Measurements from ENCODE around the gene ZCCHC14.

The ZCCHC14 gene

GRCh38 chr16:87492721-87493607, at the start of gene ZCCHC14:
Gene ZCCHC14 (minus strand): TSS chr16:87493024. CDS start chr16:87492238, 786 bp downstream.
- in situ Hi-C loops (cut with MboI; ENCODE audit: low sequenced_read_pairs) = no loop called here

DNA sequence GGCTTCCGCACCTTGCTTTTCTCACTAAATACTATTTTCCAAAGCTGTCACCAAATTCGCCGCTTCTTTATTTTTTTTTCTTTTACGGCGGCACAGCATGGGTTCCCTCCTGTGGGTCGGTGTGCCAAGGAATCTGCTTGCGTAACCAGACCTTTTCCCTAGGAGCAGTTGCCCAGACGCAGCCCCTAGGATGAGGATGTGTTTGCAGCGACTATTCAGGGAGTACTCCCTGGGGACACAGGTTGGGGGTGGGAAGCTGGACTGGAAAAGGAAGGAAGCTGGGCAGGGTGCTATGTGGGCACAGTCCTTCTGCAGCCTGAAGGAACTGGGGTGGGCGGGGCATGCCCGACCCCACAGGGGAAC, 49.0 kb upstream of the ZCCHC14 start:
- in situ Hi-C loops (cut with MboI; ENCODE audit: low sequenced_read_pairs) = no loop called here

DNA sequence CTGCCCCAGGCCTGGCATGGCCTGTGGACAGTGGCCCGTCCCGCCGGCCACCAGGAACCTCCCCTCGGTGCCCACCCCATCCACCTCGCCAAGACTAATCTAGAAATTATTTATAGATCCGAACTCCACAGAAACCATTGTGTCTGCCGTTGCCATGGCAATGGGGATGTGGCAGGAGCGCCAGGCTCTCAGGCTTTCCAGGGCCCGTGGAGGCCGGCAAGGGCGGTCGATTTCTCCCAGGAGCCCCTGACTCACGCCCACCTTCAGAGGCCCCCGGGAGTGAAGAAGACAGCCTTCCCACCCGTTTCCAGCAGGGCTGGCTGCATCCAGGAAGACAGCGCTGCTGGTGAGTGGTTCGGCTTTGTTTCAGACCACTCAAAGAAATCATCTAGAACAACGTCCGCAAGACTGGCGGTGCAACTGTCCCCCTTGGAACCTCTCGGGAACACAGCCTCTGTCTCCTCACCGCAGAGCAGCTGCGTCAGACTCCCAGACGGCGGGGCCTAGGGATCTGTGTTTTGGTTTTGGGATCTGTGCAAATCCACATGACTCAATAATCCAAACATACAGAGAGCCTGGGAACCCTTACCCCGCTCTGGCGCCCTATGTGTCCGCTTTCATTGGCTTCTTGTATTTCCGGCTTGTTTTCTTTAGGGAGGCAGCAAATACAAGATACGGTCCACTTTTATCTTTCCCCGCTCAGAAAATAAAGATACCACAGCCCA, 48.5 kb upstream of the ZCCHC14 start:
- in situ Hi-C loops (cut with MboI; ENCODE audit: low sequenced_read_pairs) = no loop called here

- in situ Hi-C loops (cut with MboI; ENCODE audit: low sequenced_read_pairs) = no loop called here
Observed at GRCh38 chr16:87540897-87541146, 48.0 kb upstream of the ZCCHC14 start.

- in situ Hi-C loops (cut with MboI; ENCODE audit: low sequenced_read_pairs) = no loop called here
Observed at GRCh38 chr16:87540072-87540896, 47.5 kb upstream of the ZCCHC14 start.

DNA sequence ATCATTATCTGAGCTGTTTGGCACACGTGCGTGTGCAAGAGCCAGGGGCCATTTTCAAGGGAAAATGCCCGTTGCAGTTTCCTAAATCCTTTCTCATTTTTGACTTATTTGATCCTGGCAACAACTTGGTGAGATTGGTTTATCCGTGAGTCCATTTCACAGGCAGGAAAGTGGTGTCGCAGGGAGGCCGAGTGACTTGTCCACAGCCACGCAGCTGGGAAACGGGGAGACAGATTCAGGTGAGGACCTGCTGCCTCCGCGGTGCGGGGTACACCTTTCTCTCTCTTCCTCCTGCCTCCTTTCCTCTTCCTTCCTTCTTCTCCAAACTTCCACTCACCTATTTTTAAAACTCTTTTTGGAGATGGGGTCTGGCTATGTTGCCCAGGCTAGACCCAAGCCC, 46.3 kb upstream of the ZCCHC14 start:
- in situ Hi-C loops (cut with MboI; ENCODE audit: low sequenced_read_pairs) = no loop called here

- in situ Hi-C loops (cut with MboI; ENCODE audit: low sequenced_read_pairs) = no loop called here
Observed at GRCh38 chr16:87538594-87538993, 45.8 kb upstream of the ZCCHC14 start.

DNA sequence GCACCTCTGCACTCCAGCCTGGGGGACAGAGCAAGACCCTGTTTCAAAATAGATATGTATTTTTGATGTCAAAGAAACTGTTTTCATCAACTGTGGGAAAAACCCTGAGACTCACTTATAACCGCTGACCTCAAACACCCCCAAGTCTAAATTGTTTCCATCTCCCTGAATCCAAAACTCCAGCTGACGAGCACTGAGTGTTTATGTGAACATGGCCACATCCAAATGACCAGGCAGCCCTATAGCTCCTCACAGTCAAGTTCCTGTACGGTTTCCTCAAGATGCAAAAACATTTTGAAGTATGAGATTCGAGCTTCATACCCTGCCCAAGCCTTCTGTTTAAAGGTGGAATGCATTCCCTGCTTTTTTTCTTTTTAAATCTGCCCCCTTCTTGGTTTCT, 45.3 kb upstream of the ZCCHC14 start:
- in situ Hi-C loops (cut with MboI; ENCODE audit: low sequenced_read_pairs) = no loop called here

GRCh38 chr16:87536795-87537142, 43.9 kb upstream of the ZCCHC14 start:
- in situ Hi-C loops (cut with MboI; ENCODE audit: low sequenced_read_pairs) = no loop called here

- in situ Hi-C loops (cut with MboI; ENCODE audit: low sequenced_read_pairs) = no loop called here
Observed at GRCh38 chr16:87535855-87536794, 43.3 kb upstream of the ZCCHC14 start.

DNA sequence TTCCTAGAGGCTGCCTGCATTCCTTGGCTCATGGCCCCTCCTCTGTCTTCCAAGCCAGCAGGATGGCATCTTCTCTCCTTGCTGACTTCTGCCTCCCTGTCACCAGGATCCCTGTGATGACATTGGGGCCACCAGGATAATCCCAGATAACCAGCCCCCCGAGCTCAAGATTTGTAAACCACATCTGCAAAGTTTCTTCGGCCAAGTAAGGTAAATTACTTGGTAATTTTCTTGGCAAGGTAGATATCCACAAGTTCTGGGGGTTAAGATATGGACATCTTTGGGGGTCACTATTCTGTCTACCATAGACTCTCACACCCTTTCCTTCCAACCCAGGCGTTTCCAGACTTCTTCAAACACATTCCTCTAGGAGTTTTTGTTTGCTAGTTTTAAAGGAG, 42.6 kb upstream of the ZCCHC14 start:
- in situ Hi-C loops (cut with MboI; ENCODE audit: low sequenced_read_pairs) = no loop called here

GRCh38 chr16:87534751-87535150, 41.9 kb upstream of the ZCCHC14 start:
- in situ Hi-C loops (cut with MboI; ENCODE audit: low sequenced_read_pairs) = no loop called here

DNA sequence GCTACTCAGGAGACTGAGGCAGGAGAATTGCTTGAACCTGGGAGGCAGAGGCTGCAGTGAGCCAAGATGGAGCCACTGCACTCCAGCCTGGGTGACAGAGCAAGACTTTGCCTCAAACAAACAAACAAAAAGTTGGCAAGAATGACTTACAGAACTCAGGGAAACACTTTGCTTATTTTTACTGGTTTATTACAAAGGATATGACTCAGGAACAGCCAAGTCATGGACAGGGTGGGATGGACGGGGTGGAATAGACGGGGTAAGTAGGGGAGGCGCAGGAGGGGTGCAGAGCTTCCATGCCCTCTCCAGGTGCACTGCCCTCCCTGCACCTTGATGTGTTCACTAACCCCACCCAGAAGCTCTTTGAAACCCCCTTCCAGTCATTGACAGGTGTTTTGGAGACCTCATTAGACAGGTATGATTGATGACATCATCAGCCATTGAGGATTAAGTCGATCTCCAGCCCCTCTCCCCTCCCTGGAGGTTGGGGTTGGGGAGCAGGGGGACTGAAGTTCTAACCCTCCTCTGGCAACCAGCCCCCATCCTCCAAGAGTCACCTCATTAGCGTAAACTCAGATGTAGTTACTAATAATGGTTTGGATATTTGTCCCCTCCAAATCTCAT, 41.3 kb upstream of the ZCCHC14 start:
- in situ Hi-C loops (cut with MboI; ENCODE audit: low sequenced_read_pairs) = no loop called here

- in situ Hi-C loops (cut with MboI; ENCODE audit: low sequenced_read_pairs) = no loop called here
Observed at GRCh38 chr16:87533061-87533460, 40.2 kb upstream of the ZCCHC14 start.

DNA sequence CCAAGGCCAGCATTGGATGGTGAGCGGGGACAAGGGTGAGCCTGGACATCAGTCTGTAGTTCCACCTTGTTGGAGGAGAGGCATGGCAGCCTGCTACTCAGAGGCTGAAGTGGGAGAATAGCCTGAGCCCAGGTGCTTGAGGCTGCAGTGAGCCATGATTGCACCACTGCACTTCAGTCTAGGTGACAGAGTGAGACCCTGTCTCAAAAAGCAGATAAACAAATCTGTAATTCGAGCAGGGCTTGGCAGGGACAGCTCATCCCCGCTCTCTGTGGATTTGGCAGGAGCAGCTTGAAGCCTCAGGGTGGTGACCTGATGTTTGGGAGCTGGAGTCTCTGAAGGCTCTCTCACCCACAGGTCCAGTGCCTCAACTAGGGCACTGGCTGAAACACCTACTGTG, 38.6 kb upstream of the ZCCHC14 start:
- in situ Hi-C loops (cut with MboI; ENCODE audit: low sequenced_read_pairs) = no loop called here

DNA sequence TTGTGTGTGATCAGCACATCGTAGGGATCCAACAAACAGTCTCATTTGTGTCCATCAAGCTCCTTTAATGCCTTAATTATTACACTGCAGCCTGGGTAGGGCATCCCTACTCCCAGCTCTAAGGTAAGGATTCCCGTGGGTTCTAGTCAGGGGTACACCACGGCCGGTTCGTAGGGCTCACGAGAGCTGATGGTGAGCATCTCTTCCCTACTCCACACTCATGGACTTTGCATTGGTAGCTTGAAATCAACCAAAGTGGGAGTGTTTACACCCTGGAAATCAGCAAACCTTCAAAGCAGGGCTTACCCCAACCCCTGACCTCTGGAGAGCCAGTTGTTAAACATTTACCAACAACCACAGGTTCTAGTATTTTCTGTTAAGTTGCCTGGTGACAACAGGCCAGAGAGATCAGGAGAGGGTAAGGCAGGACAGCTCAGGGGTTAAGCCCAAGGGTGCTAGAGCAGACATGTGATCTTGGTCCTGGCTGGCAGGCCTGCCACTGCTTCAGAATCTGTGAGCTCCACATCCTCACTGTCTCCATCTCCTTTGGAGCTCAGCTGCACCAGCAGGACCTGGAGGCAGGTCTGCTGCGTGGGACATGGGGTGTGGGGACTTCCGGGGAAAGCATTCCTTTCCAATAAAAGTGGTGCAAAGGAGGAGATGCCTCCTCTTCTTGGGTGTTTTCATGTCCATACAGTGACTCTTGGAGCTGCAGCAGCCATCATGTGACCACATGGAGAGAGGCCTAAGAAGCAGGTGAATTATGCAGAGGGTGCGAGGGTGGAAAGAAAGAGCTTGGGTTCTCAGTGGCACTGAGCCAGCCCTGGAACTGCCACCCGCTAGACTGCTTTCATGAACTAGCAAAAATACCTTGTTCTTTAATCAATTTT, 36.1 kb upstream of the ZCCHC14 start:
- in situ Hi-C loops (cut with MboI; ENCODE audit: low sequenced_read_pairs) = no loop called here

- in situ Hi-C loops (cut with MboI; ENCODE audit: low sequenced_read_pairs) = no loop called here
Observed at GRCh38 chr16:87527055-87527724, 34.4 kb upstream of the ZCCHC14 start.

DNA sequence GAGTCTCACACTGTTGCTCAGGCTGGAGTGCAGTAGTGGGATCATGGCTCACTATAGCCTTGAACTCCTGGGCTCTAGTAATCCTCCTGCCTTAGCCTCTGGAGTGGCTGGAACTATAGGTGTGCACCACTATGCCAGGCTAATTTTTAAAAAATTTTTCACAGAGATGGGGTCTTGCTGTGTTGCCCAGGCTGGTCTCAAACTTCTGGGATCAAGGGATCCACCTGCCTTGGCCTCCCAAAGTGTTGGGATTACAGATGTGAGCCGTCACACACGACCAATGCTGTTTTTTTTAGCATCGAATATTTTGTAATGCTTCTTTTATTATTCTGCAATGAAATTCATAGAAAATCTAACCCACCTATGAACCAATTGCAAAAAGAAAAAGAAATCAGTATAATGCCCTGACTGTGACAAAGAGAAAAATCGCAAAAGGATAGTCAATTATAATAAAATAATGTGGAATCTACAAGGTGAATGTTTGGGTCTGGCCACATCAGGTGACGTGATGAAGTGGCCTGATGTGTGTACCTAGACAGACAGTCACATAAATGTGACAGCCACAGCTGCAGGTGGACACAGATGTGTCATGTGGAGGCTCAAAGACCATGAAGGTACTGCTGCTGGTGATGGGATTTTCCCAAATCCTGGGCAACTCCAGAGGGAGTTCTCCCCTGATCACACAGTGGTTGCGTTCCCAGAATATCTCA, 33.6 kb upstream of the ZCCHC14 start:
- in situ Hi-C loops (cut with MboI; ENCODE audit: low sequenced_read_pairs) = no loop called here
